GM18907 (cell line): Measurements from ENCODE around the gene PTPN1.
"Not testable (repeated sequence)": the region's sequence is repeated elsewhere in the genome, so short reads cannot be mapped to it uniquely, and the experiment has no call there.

ENCODE experiments used
- ATAC-seq: cut with Tn5 transposase; IDR thresholded peaks from one replicate; pipeline ENCODE4 v1.9.1; 2021; ENCODE audit warnings: mild to moderate bottlenecking, moderate library complexity; ENCODE audit not compliant: unreplicated experiment

The PTPN1 gene

DNA sequence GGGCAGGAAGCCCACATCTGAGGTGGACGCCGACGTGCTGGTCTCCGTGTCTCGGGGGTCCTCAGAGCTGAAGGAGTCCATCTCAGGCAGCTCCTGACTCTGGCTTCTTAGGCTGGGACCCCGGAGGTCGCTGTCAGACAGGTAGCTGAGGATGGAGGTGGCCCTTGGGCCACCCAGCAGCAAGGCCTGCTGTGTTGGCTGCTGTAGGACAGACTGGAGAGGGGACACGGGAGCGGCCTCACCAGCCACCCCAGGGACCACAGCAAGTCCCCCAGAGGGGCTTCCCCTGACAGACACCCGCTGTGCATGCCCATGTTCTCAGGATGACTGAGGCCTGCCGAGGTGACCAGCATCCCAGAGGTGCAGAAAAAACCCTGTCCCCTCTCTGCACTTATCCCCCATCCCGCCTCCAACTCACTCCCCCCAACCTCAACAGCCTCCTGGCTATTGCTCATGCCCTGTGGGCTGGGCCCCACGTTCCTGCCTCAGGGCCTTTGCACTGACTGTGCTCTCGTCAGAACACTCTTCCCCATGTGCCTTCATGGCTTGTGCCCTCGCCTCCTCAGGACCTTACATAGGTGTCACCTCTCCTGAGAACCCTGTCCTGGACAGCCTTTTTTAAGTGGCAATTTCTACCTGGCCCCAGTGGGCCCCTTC, 92.4 kb downstream of the PTPN1 start:
- ATAC-seq = no peak

DNA sequence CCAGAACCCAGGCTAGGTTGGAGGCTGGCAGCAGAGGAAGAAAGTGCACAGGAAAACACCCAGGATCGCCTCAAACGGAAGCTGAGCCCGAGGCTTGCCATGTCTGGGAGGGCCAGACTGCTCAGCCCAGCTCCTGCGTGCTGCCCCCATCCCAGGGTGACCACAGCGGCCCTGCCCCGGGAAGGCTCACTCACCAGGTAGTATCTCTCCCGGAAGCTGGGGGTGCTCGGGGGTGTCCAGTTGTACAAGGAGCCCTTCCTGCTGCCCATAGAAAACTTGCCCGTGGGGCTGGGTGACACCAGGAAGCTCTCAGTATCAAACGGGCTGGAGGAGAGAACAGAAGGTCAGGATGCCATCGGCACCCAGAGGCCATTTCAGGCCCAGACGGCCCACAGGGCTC, 94.3 kb downstream of the PTPN1 start:
- ATAC-seq = no peak

DNA sequence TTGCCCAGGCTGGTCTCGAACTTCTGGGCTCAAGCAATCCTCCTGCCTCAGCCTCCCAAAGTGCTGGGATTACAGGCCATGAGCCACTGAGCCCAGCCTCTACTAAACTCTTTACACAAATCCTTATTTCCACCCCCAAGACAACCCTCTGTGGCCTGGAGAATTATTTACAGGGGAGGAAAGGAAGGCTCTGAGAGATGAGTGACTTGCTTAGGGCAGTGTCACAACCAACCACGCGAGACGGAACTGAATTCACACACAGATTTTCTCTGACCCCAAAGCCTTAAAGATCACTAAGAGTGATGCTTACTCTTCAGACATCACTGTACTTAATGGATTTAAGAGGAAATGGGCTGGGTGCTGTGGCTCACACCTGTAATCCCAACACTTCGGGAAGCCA, 95.0 kb downstream of the PTPN1 start:
- ATAC-seq = no peak

GRCh38 chr20:50607436-50607835, 97.3 kb downstream of the PTPN1 start:
- no peak for ATAC-seq

GRCh38 chr20:50607850-50608749, 97.9 kb downstream of the PTPN1 start:
- ATAC-seq = no peak

DNA sequence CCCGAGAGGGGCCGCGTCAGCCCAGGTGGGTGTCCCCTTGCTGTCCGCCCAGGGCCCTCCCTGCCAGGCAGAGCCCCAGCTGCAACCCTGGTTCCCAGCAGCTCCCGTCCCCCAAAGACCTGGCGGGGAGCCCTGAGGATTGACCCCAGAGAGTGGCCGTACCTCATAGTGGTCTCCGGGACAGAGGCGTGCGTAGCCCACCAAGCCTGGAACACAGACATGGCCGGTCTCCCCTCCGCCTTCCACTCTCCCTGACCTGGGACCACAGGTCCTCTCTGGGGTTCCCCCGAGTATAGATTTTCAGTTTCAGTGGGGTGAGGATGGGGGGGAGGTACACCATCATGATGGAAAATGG, 98.5 kb downstream of the PTPN1 start:
- ATAC-seq = no peak

DNA sequence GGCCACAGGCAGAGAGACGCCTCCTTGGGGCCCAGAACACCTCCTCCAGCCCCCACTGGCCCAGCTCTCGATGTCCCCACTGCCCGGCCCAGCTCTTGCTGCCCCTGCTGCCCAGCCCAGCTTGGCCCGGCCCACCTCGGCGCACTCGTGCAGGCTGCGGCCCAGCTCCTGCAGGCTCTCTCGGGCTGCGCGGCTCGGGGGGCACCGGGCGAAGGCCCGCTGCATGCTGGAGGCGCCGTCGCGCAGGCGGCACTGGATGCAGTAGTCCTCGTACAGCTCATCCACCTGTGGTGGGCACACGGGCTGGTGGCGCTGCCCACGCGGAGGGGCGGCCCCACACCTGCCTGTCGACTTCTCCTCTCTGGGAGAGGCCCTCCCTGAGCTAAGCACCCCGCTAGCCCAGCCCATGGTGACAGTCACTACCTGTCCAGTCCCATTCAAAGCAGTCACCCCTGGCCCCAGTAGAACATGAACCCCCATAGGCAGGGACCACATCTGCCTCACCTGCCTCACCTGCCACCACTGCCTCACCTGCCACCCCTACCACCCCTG, 99.3 kb downstream of the PTPN1 start:
- no peak for ATAC-seq

DNA sequence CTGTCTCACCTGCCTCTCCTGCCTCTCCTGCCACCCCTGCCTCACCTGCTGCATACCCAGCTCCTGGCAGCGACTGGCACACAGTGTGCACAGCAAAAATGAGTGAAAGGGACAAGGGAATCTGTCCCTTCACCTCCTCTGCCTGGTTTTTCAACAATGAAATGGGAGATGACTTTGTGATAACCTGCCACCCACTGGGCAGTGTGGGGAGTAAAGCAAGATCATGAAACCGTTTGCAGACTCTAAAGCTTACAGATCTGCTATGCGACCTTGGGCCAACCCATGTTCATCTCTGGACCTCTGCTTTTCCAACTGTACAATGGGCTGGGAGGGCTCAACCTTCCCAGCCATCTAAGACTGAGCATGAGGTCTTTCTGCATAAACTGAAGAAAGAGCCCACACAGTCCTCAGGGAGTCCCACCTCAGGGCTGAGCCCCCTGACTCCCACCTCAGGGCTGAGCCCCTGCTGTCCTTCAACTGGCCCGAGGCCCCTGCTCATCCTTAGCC, 100.1 kb downstream of the PTPN1 start:
- ATAC-seq = no peak

DNA sequence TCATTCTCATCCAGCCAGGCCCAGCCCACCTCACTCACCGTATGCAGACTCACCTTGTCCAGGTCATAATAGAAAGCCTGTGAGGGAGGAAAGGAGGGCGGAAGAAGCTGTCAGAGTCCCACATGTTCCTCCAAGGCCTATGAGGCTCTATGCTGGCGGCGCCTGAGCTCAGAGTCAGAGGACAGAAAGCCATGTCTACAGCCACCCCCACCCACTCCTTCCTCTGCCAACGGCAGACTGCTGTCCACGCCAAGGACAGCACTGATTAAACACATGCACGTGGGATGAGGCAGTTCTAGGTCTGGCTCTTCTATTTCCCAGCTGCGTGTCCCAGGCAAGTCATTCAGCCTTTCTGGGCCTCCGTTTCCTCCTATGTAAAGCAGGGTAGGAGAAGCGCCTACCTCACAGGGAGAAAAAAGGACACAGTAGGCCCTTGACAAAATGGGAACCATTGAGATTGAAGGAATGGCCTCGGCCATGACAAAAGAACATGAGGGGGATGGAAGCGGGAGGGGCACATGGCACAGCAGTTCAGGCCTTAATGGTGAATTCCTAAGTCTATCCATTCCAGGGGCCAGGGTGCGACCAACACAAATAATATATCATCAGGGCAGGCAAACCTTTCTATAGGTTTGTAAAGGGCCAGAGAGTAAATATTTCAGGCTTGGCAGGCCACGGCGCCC, 101.1 kb downstream of the PTPN1 start:
- ATAC-seq = no peak

DNA sequence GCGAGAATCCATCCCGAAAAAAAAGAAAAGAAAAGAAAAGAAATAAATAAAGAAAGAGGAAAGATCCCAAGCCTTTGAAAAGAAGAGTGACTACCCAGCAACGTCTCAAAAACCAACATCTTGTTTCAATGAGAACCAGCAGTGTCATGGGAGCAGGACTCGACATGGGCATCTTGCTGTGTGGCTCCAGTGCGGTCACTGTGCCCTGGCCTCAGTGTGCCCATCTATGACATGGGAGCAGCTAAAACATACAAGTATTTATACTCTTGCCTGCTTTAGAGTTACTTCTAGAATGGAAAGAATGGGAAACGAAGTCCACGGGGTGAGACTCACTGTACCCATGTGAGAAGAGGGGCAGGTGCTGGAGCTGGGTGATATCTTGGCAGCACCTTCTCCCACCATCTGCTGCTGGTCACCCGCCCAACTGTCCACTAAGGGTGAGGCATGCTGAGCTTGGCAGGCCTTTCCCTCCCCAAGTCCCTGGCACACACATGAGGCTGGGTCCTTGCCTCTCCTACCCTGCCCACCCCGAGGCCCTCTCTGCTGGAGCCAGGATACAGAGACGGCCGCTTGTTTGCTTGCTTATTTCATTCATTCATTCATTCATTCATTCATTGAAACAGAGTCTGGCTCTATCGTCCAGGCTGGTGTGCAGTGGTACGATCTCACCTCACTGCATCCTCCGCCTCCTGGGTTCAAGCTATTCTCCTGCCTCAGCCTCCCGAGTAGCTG, 103.4 kb downstream of the PTPN1 start:
- no peak for ATAC-seq

- ATAC-seq = no peak
Observed at GRCh38 chr20:50615407-50615806, 105.2 kb downstream of the PTPN1 start.

GRCh38 chr20:50617022-50617421, 106.8 kb downstream of the PTPN1 start:
- no peak for ATAC-seq

- ATAC-seq = no peak
Observed at GRCh38 chr20:50618537-50618936, 108.4 kb downstream of the PTPN1 start.

- ATAC-seq = not testable (repeated sequence)
Observed at GRCh38 chr20:50620459-50620858, 110.3 kb downstream of the PTPN1 start.

DNA sequence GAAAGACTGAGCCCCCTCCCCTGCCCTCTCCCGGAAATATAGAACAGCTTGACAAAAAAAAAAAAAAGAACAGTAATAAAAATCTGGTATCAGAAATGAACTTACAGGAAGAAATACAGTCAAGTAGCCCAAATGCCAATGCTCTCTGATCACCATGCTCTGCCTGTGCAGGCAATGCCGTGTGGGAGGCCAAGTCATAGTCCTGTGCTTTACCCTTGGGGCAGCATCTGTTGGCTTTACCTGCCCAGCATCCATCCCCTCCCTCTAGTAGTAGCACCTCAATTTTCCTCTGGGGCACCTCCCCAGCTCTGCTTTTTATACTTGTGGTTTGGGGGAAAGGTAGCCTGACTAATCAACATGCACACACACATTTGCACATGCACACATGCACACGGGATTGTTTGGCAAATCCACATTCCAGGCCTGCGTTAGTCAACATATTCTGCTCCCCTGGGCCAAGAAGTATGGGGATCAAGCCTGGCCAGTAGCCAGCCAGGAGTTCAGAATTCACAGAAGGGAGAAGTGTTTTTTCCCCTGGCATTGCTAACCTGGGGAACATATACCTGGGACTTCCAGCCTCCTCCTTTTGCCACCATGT, 111.0 kb downstream of the PTPN1 start:
- ATAC-seq = no peak

GRCh38 chr20:50624351-50625016, 114.3 kb downstream of the PTPN1 start:
- ATAC-seq = no peak

DNA sequence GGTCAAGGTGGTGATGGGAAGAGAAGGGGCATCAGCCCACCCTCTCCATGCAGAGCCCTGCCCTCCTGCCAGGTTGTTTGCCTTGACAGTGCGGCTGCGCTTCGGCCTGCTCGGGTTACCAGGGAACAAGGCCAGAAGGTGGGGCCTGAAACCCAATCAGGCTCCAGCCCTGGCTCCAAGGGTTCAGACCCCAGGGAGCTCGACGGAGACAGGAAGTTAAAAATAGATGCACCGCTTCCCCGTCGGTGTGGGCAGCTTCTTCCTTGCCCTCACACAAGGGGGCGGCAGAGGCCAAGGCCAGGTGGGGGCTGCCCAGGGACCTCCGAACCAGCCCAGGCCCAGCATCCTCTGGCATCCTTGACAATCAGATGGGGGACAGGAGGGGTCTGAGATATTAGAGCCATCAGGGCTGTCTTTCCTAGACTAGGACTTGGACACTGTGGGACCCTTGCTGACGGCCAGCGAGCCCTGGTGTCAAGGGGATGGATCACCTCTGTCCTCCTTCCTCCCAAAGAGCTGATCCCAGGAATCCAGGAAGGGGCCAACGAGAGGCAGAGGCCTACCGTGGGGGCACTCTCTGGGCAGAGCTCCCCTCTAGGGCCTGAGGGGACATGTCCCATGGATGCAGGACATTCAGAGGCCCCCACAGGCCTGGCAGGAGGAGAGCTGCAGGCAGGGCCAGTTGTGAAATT, 115.9 kb downstream of the PTPN1 start:
- ATAC-seq = no peak

- ATAC-seq = no peak
Observed at GRCh38 chr20:50627747-50628146, 117.6 kb downstream of the PTPN1 start.

GRCh38 chr20:50628332-50628731, 118.1 kb downstream of the PTPN1 start:
- ATAC-seq = no peak
